COLO668 (cell line): ENCODE measurements around the gene TGIF2.
A peak's percentile ranks its signal among the peaks of the same experiment; 100 is the strongest.
"Not testable (repeated sequence)": the region's sequence is repeated elsewhere in the genome, so short reads cannot be mapped to it uniquely, and the experiment has no call there.

Source experiments
- DNase-seq: peaks from one replicate; lab custom pipeline; 2025; ENCODE audit not compliant: unreplicated experiment; lab: John Stamatoyannopoulos, UW

TGIF2 gene

GRCh38 chr20:36576081-36576445 is 2.7 kb downstream of the TGIF2 start:
- DNase-seq, result no peak

- no peak for DNase-seq
Measured at GRCh38 chr20:36578356-36579041, 5.1 kb downstream of the TGIF2 start.

- no peak for DNase-seq
Measured at GRCh38 chr20:36579996-36580545, 6.7 kb downstream of the TGIF2 start.

GRCh38 chr20:36582322-36582721 is 8.9 kb downstream of the TGIF2 start:
- no peak for DNase-seq

GRCh38 chr20:36582821-36583220 is 9.4 kb downstream of the TGIF2 start:
- DNase-seq, result no peak

GRCh38 chr20:36584018-36584481 is 10.7 kb downstream of the TGIF2 start:
- DNase-seq, result no peak

- no peak for DNase-seq
Measured at GRCh38 chr20:36585410-36586125, 12.2 kb downstream of the TGIF2 start.

- no peak for DNase-seq
Measured at GRCh38 chr20:36587388-36588070, 14.1 kb downstream of the TGIF2 start.

- DNase-seq, result no peak
Measured at GRCh38 chr20:36591281-36591680, 17.9 kb downstream of the TGIF2 start.

- peak; percentile 17 for DNase-seq
Measured at GRCh38 chr20:36591854-36592641, 18.7 kb downstream of the TGIF2 start.

GRCh38 chr20:36593347-36593929 is 20.0 kb downstream of the TGIF2 start:
- no peak for DNase-seq

- no peak for DNase-seq
Measured at GRCh38 chr20:36599912-36600345, 26.5 kb downstream of the TGIF2 start.

GRCh38 chr20:36601540-36601939 is 28.1 kb downstream of the TGIF2 start:
- DNase-seq, result no peak

- DNase-seq, result peak; percentile 52
Measured at GRCh38 chr20:36604952-36605398, 31.6 kb downstream of the TGIF2 start.

- DNase-seq, result peak; percentile 100
Measured at GRCh38 chr20:36605399-36606157, 32.2 kb downstream of the TGIF2 start, which contains the start of gene RAB5IF. Gene RAB5IF, plus strand, starts transcription at chr20:36605779. Its CDS starts 173 bp downstream, at chr20:36605952.

- DNase-seq, result peak; percentile 31
Measured at GRCh38 chr20:36606158-36607066, 33.0 kb downstream of the TGIF2 start.

- DNase-seq, result no peak
Measured at GRCh38 chr20:36607586-36608387, 34.4 kb downstream of the TGIF2 start.

- not testable (repeated sequence) for DNase-seq
Measured at GRCh38 chr20:36608388-36608728, 35.0 kb downstream of the TGIF2 start.
